HG02852 (cell line): ENCODE data around the gene TSPY3.
"Not testable (repeated sequence)": the region's sequence is repeated elsewhere in the genome, so short reads cannot be mapped to it uniquely, and the experiment has no call there.

Experiments
- ATAC-seq: cut with Tn5 transposase; IDR thresholded peaks from one replicate; pipeline ENCODE4 v1.9.1; 2021; ENCODE audit warnings: mild to moderate bottlenecking, moderate library complexity; ENCODE audit not compliant: unreplicated experiment

Gene TSPY3

GRCh38 chrY:9398121-9398520 is at the start of gene TSPY3:
Gene TSPY3, plus strand, starts transcription at chrY:9398421. Its CDS starts 46 bp downstream, at chrY:9398467.
- not testable (repeated sequence) for ATAC-seq

GRCh38 chrY:9357497-9357896 is 40.7 kb upstream of the TSPY3 start, which contains the start of gene TSPY8:
Gene TSPY8, plus strand, starts transcription at chrY:9357797. Its CDS starts 46 bp downstream, at chrY:9357843.
- not testable (repeated sequence) for ATAC-seq

- not testable (repeated sequence) for ATAC-seq
Observed at GRCh38 chrY:9396527-9396926, 1.7 kb upstream of the TSPY3 start.
